GM12873 (cell line): Measurements from ENCODE around the gene CALHM3.

Source experiments
- TF ChIP-seq, protein P1 (sequence below): IDR thresholded peaks from 2 replicates; pipeline ENCODE4 v1.5.1; 2012; ENCODE audit warnings: low read depth, mild to moderate bottlenecking, moderate library complexity, low read length, control low read depth; ENCODE audit not compliant: insufficient read depth; ENCODE audit errors: missing control alignments

The CALHM3 gene

DNA sequence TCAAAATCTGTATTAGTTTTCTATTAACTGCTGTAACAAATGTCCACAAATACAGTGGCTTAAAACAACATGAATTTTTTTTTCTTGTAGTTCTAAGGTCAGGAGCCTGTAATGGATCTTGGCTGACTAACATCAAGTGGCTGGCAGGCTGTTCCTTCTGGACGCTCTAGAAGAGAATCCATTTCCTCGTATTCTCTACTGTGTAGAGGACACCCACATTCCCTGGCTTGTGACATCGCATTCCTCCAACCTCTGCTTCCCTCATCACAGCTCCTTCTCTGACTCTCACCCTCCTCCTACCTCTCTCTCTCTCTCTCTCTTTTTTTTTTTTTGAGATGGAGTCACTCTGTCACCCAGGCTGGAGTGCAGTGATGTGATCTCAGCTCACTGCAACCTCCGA, 15.5 kb downstream of the CALHM3 start:
- TF ChIP-seq, protein P1, sequence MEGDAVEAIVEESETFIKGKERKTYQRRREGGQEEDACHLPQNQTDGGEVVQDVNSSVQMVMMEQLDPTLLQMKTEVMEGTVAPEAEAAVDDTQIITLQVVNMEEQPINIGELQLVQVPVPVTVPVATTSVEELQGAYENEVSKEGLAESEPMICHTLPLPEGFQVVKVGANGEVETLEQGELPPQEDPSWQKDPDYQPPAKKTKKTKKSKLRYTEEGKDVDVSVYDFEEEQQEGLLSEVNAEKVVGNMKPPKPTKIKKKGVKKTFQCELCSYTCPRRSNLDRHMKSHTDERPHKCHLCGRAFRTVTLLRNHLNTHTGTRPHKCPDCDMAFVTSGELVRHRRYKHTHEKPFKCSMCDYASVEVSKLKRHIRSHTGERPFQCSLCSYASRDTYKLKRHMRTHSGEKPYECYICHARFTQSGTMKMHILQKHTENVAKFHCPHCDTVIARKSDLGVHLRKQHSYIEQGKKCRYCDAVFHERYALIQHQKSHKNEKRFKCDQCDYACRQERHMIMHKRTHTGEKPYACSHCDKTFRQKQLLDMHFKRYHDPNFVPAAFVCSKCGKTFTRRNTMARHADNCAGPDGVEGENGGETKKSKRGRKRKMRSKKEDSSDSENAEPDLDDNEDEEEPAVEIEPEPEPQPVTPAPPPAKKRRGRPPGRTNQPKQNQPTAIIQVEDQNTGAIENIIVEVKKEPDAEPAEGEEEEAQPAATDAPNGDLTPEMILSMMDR, result no peak

DNA sequence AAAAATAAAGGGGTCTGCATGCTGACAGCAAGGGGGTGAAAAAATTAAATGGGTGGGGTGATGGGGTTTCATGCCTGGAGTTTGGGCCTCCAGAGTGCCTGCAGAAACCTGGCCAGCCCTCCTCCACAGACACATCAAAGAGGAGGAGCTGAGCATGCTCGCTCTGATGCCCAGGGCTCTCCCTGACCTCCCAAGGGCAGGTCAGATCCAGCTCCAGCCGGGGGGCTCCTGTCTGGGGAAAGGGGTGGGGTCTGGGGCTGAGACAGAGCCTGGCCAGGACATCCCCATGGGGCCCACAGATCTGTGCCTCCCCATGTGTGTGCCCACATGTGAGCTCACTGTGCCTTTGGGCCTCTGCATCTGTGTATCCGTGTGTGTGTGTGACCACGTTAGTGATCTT, 19.4 kb downstream of the CALHM3 start:
- TF ChIP-seq, protein P1, result no peak

DNA sequence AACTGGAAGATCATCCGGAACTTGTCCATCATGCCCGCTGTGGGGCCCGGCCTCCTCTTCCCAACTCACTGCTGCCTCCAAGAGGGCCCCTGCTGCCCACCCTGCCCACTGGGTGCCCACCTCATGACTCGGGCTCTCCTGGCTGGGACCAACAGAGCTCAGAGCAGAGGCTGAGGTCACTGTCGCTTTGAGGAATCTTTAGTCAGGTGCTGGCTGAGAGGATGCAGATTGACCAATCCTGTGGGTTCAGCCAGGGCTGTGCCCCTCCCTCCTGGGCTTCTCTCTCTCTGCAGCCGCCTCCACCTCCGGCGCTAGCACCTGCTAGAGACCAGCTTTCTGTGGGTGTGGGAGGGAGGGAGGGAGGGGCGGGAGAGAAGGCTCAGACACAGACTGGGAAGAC, 20.3 kb downstream of the CALHM3 start, which contains the start of gene CALHM1:
Gene CALHM1, minus strand, starts transcription at position 181 of the 400 bp plus-strand sequence. Its CDS starts 149 bp downstream, at position 32.
- TF ChIP-seq, protein P1, result no peak

DNA sequence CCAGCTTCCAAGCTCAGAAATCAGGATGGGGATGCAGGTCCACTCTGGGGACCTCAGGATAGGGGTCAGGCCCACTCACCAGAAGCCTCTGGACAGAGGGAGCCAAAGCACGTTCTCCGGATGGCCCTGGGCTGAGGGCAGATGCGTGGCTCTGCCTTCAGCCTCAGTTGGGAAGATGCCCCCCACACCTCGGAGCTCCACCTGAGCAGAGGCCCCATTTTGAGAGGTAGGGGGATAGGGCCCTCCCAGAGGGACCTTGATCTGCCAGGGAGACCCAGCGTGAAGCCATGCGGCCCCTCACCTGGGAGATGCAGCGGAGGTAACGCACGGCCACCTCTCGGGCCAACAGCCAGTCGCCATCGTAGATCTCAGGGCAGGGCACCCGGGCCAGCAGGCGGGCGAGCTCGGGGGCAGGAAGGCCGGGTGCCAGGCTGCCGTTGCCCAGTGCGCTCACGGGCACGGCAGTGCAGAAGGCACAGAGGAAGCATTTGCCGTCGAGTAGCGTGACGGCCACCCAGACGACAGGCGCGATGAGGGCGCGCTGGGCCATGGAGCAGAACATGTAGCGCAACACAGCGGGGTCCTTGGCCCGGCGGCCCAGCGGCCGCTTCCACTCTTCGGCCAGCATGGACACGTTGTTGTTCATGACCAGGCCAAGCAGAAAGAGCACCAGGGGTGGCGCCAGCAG, 21.0 kb downstream of the CALHM3 start:
- TF ChIP-seq, protein P1, result no peak

DNA sequence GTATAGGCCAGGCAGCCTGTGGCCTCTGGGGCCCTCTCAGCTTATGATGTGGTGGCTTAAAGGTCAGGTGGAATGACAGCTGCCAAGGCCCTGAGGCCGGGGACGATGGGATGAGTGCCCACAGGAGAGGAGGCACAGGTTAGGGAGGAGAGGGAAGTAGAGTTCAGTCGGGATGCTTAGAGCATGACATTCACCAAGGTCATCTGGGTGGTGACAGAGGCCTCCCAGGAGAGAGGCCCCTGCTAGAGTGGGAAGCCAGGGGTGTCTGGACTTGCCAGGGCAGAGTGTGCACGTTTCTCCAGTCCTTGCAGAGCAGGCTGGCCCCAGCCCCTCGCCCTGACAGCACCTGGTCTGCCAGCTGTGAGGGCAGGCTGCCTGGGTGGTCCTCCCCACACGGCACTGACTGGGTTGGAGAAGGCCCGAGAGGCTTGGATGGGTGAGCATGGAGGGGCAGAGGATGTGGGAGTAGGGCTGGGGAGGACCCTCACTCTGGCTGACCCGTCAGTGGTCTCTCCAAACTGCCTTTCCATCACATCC, 21.8 kb downstream of the CALHM3 start:
- TF ChIP-seq, protein P1, result no peak

DNA sequence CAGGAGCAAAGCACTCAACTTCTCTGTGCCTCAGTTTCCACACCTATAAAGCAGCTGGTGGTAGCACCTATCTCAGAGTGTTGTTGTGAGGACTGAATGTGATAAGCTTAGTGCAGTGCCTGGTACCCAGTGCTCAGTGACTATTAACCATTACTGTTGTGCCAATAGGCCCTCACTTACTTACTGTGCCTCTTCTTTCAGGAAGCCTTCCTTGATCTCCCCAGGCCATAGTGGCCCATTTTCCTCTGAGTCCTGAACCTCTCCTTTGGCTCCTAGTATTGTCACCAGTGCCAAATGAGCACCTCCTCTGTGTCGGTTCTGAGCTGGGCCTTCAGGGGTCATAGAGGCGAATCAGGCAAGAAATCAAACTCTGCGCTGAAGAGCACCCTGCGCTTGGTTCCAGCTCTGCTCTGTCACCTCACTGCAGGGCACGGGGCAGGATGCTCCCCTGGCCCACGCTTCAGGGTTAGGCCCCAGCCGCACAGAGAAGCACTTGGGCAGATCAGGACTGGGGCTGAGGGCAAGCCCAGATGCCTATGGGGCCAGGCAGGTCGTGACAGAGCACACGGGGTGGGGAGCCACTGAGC, 22.9 kb downstream of the CALHM3 start:
- TF ChIP-seq, protein P1, result no peak

DNA sequence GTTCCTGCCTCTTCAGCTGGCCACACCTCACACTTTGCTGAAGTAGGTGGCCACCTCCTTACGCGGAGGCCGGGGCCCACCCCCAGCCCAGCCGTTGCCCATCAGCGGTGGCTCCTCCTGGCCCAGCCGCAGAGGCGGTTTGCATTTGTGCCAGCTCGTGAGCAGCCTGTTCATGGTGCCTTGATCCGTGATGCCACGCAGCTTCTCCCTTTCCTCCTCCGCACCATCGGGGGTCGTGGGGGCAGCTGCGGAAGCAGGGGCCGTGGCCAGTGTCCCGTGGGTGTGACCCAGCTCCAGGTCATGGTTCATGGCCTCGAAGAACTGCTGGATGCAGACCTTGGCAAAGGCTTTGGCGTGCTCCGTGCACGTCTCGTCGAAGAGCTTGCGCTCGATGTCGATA, 23.8 kb downstream of the CALHM3 start:
- TF ChIP-seq, protein P1, result no peak
